HTR-8/SVneo (cell line): ENCODE results near the gene ATP5PF.
"Not testable (repeated sequence)": the region's sequence is repeated elsewhere in the genome, so short reads cannot be mapped to it uniquely, and the experiment has no call there.

Experiments
- DNase-seq: peaks from one replicate; pipeline ENCODE4 v3.0.0; 2011; ENCODE audit warnings: low spot score, mixed read lengths; ENCODE audit not compliant: insufficient read length
- FAIRE-seq: peaks from 2 replicates; lab custom pipeline; 2011; peaks lifted over from hg19 to GRCh38; lab: Jason Lieb, UNC

The ATP5PF gene

GRCh38 chr21:25732091-25732760, 2.5 kb downstream of the ATP5PF start:
- DNase-seq (no peak), FAIRE-seq (no peak)

- DNase-seq (no peak), FAIRE-seq (no peak)
These were observed 12.1 kb downstream of the ATP5PF start for GRCh38 chr21:25722631-25723030.

GRCh38 chr21:25721987-25722386, 12.7 kb downstream of the ATP5PF start:
- no peak for FAIRE-seq

GRCh38 chr21:25717491-25718147, 17.1 kb downstream of the ATP5PF start:
- no peak for FAIRE-seq

More at GRCh38 chr21:25721987-25722386, 12.7 kb downstream of the ATP5PF start:
- DNase-seq: no peak

GRCh38 chr21:25714066-25714465, 20.6 kb downstream of the ATP5PF start:
- not testable (repeated sequence) for FAIRE-seq

More at GRCh38 chr21:25717491-25718147, 17.1 kb downstream of the ATP5PF start:
- DNase-seq: no peak

GRCh38 chr21:25710550-25710949, 24.2 kb downstream of the ATP5PF start:
- FAIRE-seq (no peak), DNase-seq (no peak)

More at GRCh38 chr21:25714066-25714465, 20.6 kb downstream of the ATP5PF start:
- DNase-seq: not testable (repeated sequence)

GRCh38 chr21:25709684-25710265, 24.9 kb downstream of the ATP5PF start:
- FAIRE-seq (no peak), DNase-seq (no peak)

GRCh38 chr21:25708467-25709065, 26.1 kb downstream of the ATP5PF start:
- FAIRE-seq (no peak), DNase-seq (peak; percentile 29)

GRCh38 chr21:25701529-25701928, 33.2 kb downstream of the ATP5PF start:
- no peak for FAIRE-seq

GRCh38 chr21:25700741-25701140, 34.0 kb downstream of the ATP5PF start:
- FAIRE-seq (no peak), DNase-seq (no peak)

More at GRCh38 chr21:25701529-25701928, 33.2 kb downstream of the ATP5PF start:
- no peak for DNase-seq

GRCh38 chr21:25695461-25695860, 39.2 kb downstream of the ATP5PF start:
- FAIRE-seq, DNase-seq: not testable (repeated sequence)

GRCh38 chr21:25691976-25692375, 42.7 kb downstream of the ATP5PF start:
- FAIRE-seq (no peak), DNase-seq (no peak)

GRCh38 chr21:25689226-25689625, 45.5 kb downstream of the ATP5PF start:
- no peak for DNase-seq
- FAIRE-seq: no peak

- FAIRE-seq (no peak), DNase-seq (no peak)
These were observed 46.2 kb downstream of the ATP5PF start for GRCh38 chr21:25688275-25689155.

- FAIRE-seq: peak; percentile 4
- DNase-seq: no peak
These were observed 46.9 kb downstream of the ATP5PF start for GRCh38 chr21:25687787-25688186.

GRCh38 chr21:25682382-25682781, 52.3 kb downstream of the ATP5PF start:
- no peak for DNase-seq
- FAIRE-seq: no peak

- no peak for FAIRE-seq
- no peak for DNase-seq
These were observed 58.3 kb downstream of the ATP5PF start for GRCh38 chr21:25676451-25676850.
